HUDEP-2 (cell line): Measurements from ENCODE around the gene GNA12.
"Not testable (repeated sequence)": the region's sequence is repeated elsewhere in the genome, so short reads cannot be mapped to it uniquely, and the experiment has no call there.

ENCODE experiments used
- DNase-seq, 76 experiments: peaks; one replicate each; lab custom pipeline; 2025; ENCODE audit not compliant: unreplicated experiment in 76 of 76; lab: John Stamatoyannopoulos, UW

GNA12 gene

DNA sequence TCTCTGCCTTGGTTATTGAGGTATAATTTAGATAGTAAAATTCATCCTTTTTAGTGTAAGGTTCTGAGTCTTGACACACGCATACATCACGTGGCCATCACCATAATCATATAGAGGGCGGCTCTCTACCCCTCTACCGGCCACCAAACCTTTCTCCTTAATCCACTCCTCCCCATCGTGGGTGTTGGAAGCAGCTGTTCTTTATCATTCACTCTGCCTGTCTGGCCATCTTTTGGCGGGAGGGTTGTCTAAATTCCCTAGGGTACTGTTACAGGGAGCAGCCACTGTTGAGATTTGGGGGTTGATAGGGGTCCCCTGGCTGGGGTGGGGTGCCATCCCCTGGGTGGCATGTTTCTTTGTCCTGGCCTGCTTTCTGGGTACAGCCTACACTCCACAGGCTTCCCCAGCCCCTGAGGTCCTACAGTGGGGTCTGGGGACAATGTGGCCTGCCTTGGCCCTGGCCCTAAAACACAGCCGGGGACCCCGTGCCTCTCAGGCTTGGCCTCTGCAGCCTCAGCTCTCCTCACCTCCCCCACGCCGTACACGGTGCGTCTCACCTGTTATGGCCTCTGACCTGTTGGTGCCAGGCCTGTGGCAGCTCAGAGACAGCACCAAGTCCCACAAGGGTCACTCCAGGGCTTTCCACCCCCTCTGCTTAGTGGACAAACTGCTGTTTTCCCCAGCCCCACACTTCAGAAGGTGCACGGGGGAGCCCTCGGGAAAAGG, 138.6 kb downstream of the GNA12 start:
- no peak for DNase-seq

DNA sequence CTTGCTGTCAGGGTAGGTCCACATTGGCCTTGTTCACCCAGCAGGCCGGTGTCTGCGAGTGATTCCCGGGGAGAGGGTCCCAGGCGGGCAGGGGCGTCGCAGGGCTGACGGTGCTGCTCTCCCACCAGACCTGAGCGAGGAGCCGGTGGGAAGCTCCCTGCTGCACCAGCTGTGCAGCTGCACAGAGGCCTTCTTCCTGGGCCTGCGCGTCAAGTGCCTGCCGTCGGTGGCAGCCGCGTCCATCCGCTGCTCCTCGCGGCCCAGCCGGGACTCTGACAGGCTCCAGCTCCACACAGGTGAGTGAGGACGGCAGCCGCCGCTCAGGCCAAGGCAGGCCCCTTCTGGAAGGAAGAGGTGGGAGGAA, 141.5 kb downstream of the GNA12 start:
- DNase-seq, result no peak

DNA sequence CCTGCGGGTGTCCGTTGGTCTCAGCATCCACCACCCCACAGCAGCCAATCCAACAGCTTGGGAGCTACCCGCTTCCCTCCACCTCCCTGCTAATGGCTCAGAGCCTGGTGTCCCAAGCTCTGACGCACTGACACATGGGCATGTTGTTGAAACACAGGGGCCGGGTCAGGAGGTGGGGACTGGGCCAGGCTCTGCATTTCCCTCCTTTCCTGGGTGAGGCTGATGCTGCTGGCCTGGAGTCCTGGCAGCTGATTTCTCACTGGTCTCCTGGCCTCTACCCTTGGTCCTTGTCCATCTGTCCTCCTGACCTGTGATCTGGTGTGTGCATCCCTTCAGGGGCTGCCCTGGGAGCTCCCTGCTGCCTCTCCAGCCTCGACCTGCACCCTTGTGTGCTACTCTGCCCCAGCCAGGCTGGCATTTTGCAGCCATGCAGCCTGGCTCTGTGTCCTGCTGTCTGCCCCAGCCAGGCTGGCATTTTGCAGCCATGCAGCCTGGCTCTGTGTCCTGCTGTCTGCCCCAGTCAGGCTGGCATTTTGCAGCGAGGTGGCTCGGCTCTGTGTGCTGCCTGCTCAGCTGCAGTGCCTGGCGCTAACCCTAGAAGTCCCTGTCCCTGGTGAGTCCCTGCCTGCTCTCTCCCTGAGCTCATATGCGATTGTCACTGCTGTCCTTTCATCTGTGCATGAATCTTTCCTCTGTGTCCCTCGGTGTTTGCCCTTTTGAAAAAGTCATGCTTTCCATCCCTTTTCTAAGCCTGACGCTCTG, 142.1 kb downstream of the GNA12 start:
- DNase-seq, result no peak

DNA sequence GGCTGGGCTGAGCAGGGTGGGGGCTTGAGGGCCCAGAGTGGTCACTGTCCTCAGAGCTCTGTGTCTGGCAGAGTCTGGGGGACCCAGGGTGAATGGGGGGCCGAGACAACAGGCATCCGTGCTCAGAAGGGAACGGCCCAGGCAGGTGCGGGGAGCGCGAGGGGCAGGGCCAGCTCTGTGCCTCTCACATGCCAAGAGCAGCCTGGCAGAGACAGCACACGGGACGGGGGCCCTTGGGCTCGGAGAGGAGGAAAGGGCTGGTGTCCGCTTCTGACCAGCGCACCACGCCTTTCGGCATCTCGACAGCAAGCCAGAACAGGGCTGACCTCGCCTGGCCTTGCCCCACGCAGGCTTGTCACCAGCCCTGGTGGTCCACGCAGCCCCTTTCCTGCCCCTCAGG, 142.7 kb downstream of the GNA12 start:
- no peak for DNase-seq

DNA sequence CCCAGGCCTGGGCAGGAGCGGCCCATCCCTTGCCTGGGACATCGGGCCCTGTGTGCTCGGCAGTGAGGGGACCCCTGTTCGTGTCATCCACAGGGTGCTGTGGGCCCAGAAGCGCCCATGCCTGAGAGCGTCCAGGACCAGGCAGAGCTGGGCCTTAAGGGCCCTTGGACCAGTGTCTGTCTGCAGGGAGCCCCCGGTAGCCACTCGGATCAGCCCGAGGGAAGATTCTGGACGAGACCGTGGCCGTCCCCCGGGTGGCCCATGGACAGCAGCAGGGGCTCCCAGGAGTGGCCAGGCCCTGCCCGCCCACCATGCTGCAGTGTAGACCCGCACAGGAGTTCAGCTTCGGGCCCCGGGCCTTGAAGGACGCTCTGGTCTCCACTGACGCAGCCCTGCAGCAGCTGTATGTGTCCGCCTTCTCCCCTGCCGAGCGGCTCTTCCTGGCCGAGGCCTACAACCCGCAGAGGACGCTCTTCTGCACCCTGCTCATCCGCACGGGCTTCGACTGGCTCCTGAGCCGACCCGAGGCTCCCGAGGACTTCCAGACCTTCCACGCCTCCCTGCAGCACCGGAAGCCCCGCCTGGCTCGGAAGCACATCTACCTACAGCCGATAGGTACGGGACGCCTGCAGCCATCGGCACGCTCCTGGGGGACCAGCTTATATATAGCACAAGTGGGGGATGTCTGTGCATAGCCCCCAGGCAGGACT, 143.8 kb downstream of the GNA12 start:
- DNase-seq, result no peak

DNA sequence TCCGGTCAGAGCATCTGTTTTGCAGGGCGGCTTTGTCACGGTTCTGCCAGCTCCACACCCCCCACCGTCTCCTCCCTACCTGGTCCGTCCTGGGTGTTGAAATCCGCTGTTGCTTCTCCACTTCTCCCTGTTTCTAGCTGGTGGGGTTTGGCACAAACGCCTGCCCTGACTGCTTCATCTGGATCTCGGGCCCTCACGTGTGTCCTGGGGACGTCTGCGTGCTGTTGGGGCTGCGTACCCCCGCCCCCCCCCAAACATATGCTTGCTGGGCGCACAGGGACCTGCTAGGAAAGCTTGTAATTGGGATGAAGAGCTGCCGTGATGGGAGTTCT, 144.9 kb downstream of the GNA12 start:
- DNase-seq, result no peak

DNA sequence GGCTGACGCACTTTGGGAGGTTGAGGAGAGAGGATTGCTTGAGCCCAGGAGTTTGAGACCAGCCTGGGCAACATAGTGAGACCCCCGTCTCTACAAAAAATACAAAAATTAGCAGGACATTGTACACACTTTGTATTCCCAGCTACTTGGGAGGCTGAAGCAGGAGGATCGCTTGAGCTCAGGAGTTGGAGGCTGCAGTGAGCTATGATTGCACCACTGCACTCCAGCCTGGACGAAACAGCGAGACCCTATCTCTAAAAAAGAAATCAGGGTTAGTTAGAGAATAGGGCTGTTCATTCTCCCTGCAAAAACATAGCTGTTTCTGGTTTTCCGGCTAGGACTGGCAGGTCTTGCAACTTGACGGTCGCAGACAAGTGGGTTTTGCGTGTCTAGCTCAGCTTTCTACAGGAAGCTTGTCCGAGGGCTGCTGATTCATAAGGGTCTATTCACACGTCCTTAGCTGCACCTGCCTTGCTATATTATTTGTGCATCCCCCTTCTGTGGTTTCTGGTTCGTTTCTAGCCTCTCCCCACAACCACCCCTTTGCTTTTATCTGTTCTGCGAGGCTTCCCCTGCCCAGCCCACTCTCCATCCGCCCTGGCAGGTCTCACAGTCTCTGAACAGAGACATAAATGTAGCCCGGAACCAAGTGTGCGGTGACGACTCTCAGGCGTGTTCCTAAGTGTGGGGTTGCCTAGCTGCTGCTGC, 145.4 kb downstream of the GNA12 start:
- DNase-seq, result no peak

DNA sequence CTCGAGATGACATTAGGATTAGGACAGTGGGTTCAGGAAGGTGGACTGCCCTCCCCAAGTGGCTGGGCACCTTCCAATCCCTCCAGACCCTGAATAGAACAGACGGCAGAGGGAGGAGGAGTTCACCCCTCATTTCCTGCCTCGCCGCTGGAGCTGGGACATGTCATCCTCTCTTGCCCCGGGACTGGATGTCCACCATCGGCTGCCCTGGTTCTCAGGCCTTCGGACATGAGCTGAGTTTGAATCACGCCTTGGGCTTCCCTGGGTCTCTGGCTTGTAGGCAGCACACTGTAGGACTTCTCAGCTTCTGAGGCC, 150.0 kb downstream of the GNA12 start:
- DNase-seq, result not testable (repeated sequence)

DNA sequence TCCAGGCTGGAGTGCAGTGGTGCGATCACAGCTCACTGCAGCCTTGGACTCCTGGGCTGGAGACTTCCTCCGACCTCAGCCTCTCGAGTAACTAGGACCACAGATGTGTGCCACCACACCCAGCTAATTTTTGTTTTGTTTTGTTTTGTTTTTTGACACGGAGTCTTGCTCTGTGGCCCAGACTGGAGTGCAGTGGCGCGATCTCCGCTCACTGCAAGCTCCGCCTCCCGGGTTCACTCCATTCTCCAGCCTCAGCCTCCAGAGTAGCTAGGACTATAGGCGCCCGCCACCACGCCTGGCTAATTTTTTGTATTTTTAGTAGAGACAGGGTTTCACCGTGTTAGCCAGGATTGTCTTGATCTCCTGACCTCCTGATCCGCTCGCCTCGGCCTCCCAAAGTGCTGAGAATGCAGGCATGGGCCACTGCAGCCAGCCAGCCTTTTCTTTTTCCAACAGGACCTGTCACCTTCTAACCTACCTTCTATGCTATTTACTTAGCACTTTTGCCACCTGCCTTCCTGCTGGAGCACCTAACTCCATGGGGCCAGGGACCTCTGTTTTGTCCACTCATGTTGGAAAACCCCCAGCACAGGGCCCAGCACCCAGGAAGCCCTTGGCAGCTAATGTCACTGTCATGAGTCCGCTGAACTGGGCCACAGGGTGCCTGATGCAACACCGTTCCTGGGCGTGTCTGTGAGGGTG, 150.5 kb downstream of the GNA12 start:
- DNase-seq, result not testable (repeated sequence)

DNA sequence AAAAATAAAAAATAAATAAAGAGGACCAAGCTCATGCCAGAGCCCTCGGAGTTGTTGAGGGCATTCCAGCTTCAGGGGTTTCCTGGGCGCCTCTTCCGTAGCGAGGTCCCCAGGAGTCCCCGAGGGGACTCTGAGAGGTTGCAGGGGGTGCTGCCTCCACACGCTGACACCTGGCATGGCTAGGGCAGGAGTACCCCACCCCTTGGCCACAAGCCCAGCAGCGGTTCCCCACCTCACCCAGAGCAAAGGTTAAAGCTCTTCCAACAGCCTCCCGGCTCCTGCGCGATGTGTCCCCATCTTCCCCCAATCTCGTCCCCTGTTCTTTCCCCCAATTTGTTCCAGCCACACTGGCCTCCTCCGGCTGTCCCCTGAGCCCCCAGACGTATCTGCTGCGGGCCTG, 151.6 kb downstream of the GNA12 start:
- no peak for DNase-seq

DNA sequence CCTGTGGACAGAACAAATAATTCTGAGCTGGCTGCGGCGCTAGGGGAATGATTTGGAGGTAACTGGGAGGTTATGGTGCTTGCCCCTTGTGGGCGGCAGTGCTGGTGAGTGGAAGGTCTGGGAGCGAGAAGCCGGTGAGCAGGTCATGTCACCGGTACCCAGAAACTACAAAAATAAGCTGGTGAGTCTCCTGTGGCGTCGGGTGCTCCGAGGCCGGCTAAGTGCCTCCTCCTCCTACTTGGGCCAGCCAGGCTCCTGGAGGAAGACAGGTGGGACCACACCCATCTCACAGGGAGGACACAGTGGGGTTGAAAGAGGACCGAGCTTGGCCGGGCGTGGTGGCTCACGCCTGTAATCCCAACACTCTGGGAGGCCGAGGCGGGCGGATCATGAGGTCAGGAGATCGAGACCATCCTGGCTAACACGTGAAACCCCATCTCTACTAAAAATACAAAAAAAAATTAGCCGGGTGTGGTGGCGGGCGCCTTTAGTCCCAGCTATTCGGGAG, 152.1 kb downstream of the GNA12 start:
- not testable (repeated sequence) for DNase-seq

DNA sequence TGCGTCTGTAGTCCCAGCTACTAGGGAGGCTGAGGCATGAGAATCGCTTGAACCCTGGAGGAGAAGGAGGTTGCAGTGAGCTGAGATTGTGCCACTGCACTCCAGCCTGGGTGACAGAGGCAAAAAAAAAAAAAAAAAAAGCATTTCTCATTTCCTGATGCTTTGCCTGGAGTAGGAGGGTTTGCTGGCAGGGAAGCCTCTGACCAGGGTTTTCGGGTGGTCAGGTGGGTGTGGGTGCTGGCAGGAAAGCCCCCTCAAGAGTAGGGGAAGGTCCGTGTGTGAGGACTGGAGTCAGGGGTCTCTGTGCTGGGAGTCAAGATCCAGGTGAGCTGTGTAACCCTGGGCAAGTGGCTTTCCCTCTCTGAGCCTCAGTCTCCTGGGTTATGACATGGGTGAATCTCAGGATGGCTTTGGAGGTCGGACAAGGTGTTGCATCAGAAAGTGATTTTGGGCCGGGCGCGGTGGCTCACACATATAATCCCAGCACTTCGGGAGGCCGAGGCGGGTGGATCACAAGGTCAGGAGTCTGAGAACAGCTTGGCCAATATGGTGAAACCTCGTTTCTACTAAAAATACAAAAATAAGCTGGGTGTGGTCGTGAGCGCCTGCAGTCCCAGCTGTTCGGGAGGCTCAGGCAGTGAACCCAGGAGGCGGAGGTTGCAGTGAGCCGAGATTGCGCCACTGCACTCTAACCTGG, 152.9 kb downstream of the GNA12 start:
- no peak for DNase-seq

DNA sequence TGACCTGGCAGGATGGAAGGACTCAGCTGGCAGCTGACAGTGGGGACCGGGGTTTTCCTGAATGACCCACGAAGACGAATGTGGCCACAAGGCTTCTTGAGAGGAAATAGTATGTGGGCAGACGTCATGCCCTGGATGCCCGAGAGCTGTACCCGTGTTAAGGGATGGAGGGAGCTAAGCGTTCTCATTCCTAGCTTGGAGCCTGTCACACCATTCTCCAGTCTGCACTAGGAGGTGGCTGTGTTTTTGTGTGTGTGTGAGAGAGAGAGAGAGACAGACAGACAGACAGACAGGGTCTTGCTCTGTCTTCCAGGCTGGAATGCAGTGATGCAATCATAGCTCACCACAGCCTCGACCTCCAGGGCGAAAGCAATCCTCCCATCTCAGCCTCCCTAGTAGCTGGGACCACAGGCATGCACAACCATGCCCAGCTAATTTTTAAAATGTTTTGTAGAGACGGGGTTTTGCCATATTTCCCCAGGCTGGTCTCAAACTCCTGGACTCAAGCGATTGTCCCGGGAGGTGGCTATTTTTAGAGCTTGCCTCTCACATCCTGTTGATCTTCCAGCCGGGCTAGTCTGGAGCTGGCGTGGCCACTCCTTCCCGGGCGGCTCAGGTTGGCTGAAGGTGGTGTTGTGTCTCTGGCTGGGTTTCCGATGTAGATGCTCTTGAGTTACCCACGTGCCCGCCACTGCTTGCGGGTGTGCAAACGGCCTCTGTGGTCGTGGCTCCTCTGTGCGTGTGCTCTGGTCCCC, 154.0 kb downstream of the GNA12 start:
- no peak for DNase-seq

DNA sequence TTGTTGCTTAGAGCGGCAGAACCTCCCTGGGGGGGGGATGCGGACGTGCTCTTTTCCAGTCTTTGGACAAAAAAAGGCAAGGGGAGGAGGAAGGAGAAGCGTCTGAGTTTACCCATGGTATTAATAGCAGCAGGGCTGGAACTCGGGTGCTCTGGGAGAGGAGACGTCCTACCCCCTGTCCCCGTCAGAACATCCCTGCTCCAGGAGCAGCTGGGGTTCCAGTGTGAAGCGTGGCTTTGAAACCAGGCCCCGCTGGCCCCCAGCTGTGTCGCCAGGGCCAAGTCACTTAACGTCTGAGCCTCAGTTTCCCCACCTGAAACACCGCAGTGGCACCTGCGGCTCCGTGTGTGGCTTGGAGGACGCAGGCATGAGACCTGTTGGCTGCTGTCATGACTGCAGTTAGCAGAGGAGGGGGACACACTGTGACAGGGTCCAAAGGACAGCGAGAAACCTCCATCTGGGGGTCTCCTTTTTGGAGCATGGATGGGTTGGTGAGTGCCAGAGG, 154.7 kb downstream of the GNA12 start:
- no peak for DNase-seq

DNA sequence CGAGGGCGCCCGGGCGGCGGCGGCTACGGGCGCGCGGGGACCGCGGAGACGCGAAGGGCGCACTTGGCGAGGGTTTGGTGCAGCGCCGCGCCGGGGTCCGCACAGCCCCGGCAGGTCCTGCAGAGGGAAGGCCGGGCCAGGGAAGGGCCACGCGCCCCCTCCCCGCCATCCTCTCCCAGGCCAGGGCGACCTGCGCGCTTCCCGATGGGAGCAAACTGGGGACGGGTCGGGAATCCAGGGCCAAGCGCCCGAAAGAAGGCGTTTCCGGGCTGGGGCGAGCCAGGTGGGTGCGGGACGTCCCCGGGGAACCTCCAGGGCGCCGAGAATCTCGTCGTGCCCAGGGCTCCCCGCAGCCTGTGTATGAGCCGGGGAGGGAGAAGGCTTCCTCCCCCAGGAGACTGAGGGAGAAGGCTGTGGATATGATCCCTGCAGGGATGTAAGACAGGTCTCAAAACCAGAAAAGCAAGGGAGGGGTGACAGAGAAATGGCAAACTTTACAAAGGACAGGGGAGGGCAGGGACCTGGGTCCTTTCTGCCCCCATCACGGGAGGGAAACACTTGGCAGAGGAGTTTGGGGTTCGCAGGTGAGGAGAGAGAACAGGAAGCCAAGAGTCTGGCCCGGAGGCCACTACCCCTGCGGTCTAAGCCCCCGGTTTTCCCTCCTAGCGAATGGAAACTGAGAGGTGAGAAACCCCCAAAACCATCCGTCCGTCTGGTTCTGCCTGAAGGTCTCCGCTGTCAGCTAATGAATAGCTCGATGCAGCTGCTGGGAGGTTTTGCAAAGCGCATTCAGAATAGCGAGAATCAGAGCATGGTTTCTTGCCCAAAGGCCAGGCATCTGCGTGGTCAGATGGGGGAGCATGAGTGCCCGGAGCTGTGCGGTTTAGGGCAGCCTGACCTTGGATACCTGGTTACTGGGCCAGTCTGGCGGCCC, 155.4 kb downstream of the GNA12 start:
- no peak for DNase-seq

DNA sequence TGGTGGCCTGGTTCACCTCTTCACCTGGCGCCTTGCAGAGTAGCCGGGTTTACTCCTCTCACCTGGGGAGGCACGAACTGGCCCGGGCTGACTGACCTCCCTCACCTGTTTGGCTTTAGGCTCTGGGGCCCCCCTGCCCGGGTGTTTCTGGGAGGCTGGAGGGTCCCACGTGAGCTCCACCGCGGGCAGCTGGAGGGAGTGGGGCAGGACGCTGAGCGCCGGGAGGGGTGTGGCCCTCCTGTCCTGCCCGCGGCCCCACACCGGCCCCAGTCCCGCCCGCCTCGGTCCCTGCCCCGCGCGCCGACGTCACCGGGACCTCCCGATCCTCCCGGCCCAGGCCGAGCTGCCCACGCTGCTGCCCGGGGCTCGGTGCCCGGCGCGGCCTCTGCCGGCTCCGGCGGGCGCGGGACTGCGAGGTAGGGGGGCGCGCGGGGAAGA, 156.2 kb downstream of the GNA12 start, which contains the start of gene AMZ1:
AMZ1 (plus strand) TSS at position 322 of the 438 bp plus-strand sequence. CDS start 12,250 bp downstream, outside the sequence.
- no peak for DNase-seq

DNA sequence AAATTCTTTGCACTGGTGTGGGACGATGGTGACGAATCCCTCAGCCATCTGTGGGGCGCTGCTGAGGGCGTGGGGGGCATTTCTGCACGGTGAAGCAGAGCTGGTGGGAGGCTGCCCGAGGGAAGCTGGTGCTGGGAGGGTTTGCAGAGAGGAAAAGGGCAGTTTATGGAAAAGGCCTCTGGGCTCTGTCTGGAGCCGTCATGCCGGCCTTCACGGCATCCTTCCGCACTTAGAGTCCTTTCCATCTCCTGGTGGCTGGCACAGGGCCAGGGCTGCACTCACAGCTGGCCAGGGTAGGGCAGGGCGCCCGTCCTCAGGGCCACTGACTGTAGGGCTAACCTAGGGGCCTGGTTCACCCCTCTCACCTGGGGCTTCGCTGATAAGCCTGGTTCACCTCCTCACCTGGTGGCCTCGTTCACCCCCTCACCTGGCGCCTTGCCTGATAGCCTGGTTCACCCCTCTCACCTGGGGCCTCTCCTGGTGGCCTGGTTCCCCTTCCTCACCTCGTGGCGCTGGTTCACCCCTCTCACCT, 156.7 kb downstream of the GNA12 start:
- DNase-seq, result no peak

DNA sequence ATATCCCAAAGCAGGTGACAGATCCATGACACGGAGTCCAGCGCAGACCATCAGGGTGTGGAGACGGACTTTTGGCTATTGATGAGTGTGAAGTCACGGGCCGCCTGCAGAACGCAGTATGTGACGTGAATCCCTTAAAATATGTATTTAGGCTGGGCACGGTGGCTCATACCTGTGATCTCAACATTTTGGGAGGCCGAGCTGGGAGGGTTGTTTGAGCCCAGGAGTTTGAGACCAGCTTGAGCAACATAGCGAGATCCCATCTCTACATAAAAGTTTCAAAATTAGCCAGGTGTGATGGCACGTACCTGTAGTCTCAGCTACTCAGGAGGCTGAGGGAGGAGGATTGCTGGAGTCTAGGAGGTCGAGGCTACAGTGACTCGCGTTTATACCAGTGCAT, 158.0 kb downstream of the GNA12 start:
- DNase-seq, result no peak
